ENCODE results near the gene RNU6-7. TPM values are rescaled to one million over a fixed set of nuclear protein-coding genes. Genes with fewer than 3 reads are reported as not detected.

Gene RNU6-7
- polyA plus RNA-seq, 2 donors, result not detected

GRCh38 chr14:32202998-32203882 is 1.4 kb downstream of the RNU6-7 start, which contains the start of gene RNU6-8:
RNU6-8 (minus strand) TSS chr14:32203269.
- no peaks in the 10 kb centered on the region for H3K36me3 ChIP-seq (ENCODE audit: control insufficient read depth in 2 of 2, insufficient read depth in 2 of 2, low read length in 1 of 2)
- peak within 1 kb of the TSS; percentile 79 to 92 for H3K27ac ChIP-seq (ENCODE audit: low read depth in 2 of 2, low read length in 1 of 2)
- peak within 1 kb of the TSS; percentile 74 to 81 for H3K4me3 ChIP-seq (ENCODE audit: low read depth in 1 of 2, low read length in 2 of 2)
- H3K27me3 ChIP-seq (ENCODE audit: control insufficient read depth in 1 of 2, insufficient read depth in 2 of 2, low read length in 2 of 2), result no peaks in the 10 kb centered on the region
- no peaks in the 10 kb centered on the region for H3K9me3 ChIP-seq (ENCODE audit: control insufficient read depth in 2 of 2, insufficient read depth in 1 of 2, low read depth in 1 of 2, low read length in 1 of 2)
- WGBS, 2 donors, result 0% methylated on average over 57 of the region's 57 CpGs
- peaks cover 0 to 2% of the 10 kb centered on the region in 2 donors for H3K4me1 ChIP-seq (ENCODE audit: control insufficient read depth in 2 of 2, insufficient read depth in 2 of 2, low read length in 1 of 2)

GRCh38 chr14:32203928-32204357 is 2.1 kb downstream of the RNU6-7 start:
- peaks cover 0 to 2% of the 10 kb centered on the region in 2 donors for H3K4me1 ChIP-seq (ENCODE audit: control insufficient read depth in 2 of 2, insufficient read depth in 2 of 2, low read length in 1 of 2)
- 3 to 4% methylated on average over 14 of the region's 14 CpGs for WGBS, 2 donors

GRCh38 chr14:32205554-32205953 is 3.7 kb downstream of the RNU6-7 start:
- Histone ChIP-seq H3K4me1 (ENCODE audit: control insufficient read depth in 2 of 2, insufficient read depth in 2 of 2, low read length in 1 of 2) (peaks cover 0 to 2% of the 10 kb centered on the region in 2 donors), H3K4me3 (ENCODE audit: low read depth in 1 of 2, low read length in 2 of 2) (no peak overlapping the region), H3K27me3 (ENCODE audit: control insufficient read depth in 1 of 2, insufficient read depth in 2 of 2, low read length in 2 of 2) (no peaks in the 10 kb centered on the region), H3K9me3 (ENCODE audit: control insufficient read depth in 2 of 2, insufficient read depth in 1 of 2, low read depth in 1 of 2, low read length in 1 of 2) (no peaks in the 10 kb centered on the region), H3K27ac (ENCODE audit: low read depth in 2 of 2, low read length in 1 of 2) (no peak overlapping the region), H3K36me3 (ENCODE audit: control insufficient read depth in 2 of 2, insufficient read depth in 2 of 2, low read length in 1 of 2) (no peaks in the 10 kb centered on the region)
- WGBS, 2 donors, result 91 to 94% methylated on average over 3 of the region's 3 CpGs

More at GRCh38 chr14:32203928-32204357, 2.1 kb downstream of the RNU6-7 start:
- Histone ChIP-seq H3K4me3 (ENCODE audit: low read depth in 1 of 2, low read length in 2 of 2) (peak overlapping the region; percentile 53 to 81), H3K27ac (ENCODE audit: low read depth in 2 of 2, low read length in 1 of 2) (peak overlapping the region in 1 of 2 donors; percentile 25), H3K36me3 (ENCODE audit: control insufficient read depth in 2 of 2, insufficient read depth in 2 of 2, low read length in 1 of 2) (no peaks in the 10 kb centered on the region), H3K9me3 (ENCODE audit: control insufficient read depth in 2 of 2, insufficient read depth in 1 of 2, low read depth in 1 of 2, low read length in 1 of 2) (no peaks in the 10 kb centered on the region), H3K27me3 (ENCODE audit: control insufficient read depth in 1 of 2, insufficient read depth in 2 of 2, low read length in 2 of 2) (no peaks in the 10 kb centered on the region)

- H3K4me1 ChIP-seq (ENCODE audit: control insufficient read depth in 2 of 2, insufficient read depth in 2 of 2, low read length in 1 of 2), result peaks cover 0 to 1% of the 10 kb centered on the region in 2 donors
- WGBS, 2 donors, result 69 to 70% methylated on average over 4 of the region's 4 CpGs
- no peak overlapping the region for H3K4me3 ChIP-seq (ENCODE audit: low read depth in 1 of 2, low read length in 2 of 2)
- no peaks in the 10 kb centered on the region for H3K9me3 ChIP-seq (ENCODE audit: control insufficient read depth in 2 of 2, insufficient read depth in 1 of 2, low read depth in 1 of 2, low read length in 1 of 2)
- no peaks in the 10 kb centered on the region for H3K27me3 ChIP-seq (ENCODE audit: control insufficient read depth in 1 of 2, insufficient read depth in 2 of 2, low read length in 2 of 2)
- no peaks in the 10 kb centered on the region for H3K36me3 ChIP-seq (ENCODE audit: control insufficient read depth in 2 of 2, insufficient read depth in 2 of 2, low read length in 1 of 2)
- no peak overlapping the region for H3K27ac ChIP-seq (ENCODE audit: low read depth in 2 of 2, low read length in 1 of 2)
Measured at GRCh38 chr14:32205984-32206383, 4.1 kb downstream of the RNU6-7 start.

- Histone ChIP-seq H3K36me3 (ENCODE audit: control insufficient read depth in 2 of 2, insufficient read depth in 2 of 2, low read length in 1 of 2) (no peaks in the 10 kb centered on the region), H3K4me3 (ENCODE audit: low read depth in 1 of 2, low read length in 2 of 2) (no peak overlapping the region), H3K27ac (ENCODE audit: low read depth in 2 of 2, low read length in 1 of 2) (no peak overlapping the region), H3K27me3 (ENCODE audit: control insufficient read depth in 1 of 2, insufficient read depth in 2 of 2, low read length in 2 of 2) (no peaks in the 10 kb centered on the region), H3K4me1 (ENCODE audit: control insufficient read depth in 2 of 2, insufficient read depth in 2 of 2, low read length in 1 of 2) (no peaks in the 10 kb centered on the region), H3K9me3 (ENCODE audit: control insufficient read depth in 2 of 2, insufficient read depth in 1 of 2, low read depth in 1 of 2, low read length in 1 of 2) (no peaks in the 10 kb centered on the region)
- whole genome bisulfite sequencing, 2 donors, result 73 to 75% methylated on average over 2 of the region's 2 CpGs
Measured at GRCh38 chr14:32206552-32206951, 4.7 kb downstream of the RNU6-7 start.

GRCh38 chr14:32208490-32208889 is 6.6 kb downstream of the RNU6-7 start:
- Histone ChIP-seq H3K4me1 (ENCODE audit: control insufficient read depth in 2 of 2, insufficient read depth in 2 of 2, low read length in 1 of 2) (no peaks in the 10 kb centered on the region), H3K9me3 (ENCODE audit: control insufficient read depth in 2 of 2, insufficient read depth in 1 of 2, low read depth in 1 of 2, low read length in 1 of 2) (no peaks in the 10 kb centered on the region), H3K36me3 (ENCODE audit: control insufficient read depth in 2 of 2, insufficient read depth in 2 of 2, low read length in 1 of 2) (no peaks in the 10 kb centered on the region), H3K27me3 (ENCODE audit: control insufficient read depth in 1 of 2, insufficient read depth in 2 of 2, low read length in 2 of 2) (no peaks in the 10 kb centered on the region), H3K27ac (ENCODE audit: low read depth in 2 of 2, low read length in 1 of 2) (no peak overlapping the region), H3K4me3 (ENCODE audit: low read depth in 1 of 2, low read length in 2 of 2) (no peak overlapping the region)
- WGBS, 2 donors, result 70 to 78% methylated on average over 3 of the region's 3 CpGs

- Histone ChIP-seq H3K4me1 (ENCODE audit: control insufficient read depth in 2 of 2, insufficient read depth in 2 of 2, low read length in 1 of 2) (no peaks in the 10 kb centered on the region), H3K9me3 (ENCODE audit: control insufficient read depth in 2 of 2, insufficient read depth in 1 of 2, low read depth in 1 of 2, low read length in 1 of 2) (no peaks in the 10 kb centered on the region), H3K27me3 (ENCODE audit: control insufficient read depth in 1 of 2, insufficient read depth in 2 of 2, low read length in 2 of 2) (no peaks in the 10 kb centered on the region), H3K27ac (ENCODE audit: low read depth in 2 of 2, low read length in 1 of 2) (no peak overlapping the region), H3K4me3 (ENCODE audit: low read depth in 1 of 2, low read length in 2 of 2) (no peak overlapping the region), H3K36me3 (ENCODE audit: control insufficient read depth in 2 of 2, insufficient read depth in 2 of 2, low read length in 1 of 2) (no peaks in the 10 kb centered on the region)
Measured at GRCh38 chr14:32209471-32209870, 7.6 kb downstream of the RNU6-7 start.

GRCh38 chr14:32211068-32211404 is 9.2 kb downstream of the RNU6-7 start:
- WGBS, 2 donors, result 96 to 98% methylated on average over 3 of the region's 3 CpGs
- Histone ChIP-seq H3K4me1 (ENCODE audit: control insufficient read depth in 2 of 2, insufficient read depth in 2 of 2, low read length in 1 of 2) (no peaks in the 10 kb centered on the region), H3K27ac (ENCODE audit: low read depth in 2 of 2, low read length in 1 of 2) (no peak overlapping the region), H3K27me3 (ENCODE audit: control insufficient read depth in 1 of 2, insufficient read depth in 2 of 2, low read length in 2 of 2) (no peaks in the 10 kb centered on the region), H3K36me3 (ENCODE audit: control insufficient read depth in 2 of 2, insufficient read depth in 2 of 2, low read length in 1 of 2) (no peaks in the 10 kb centered on the region), H3K4me3 (ENCODE audit: low read depth in 1 of 2, low read length in 2 of 2) (no peak overlapping the region), H3K9me3 (ENCODE audit: control insufficient read depth in 2 of 2, insufficient read depth in 1 of 2, low read depth in 1 of 2, low read length in 1 of 2) (no peaks in the 10 kb centered on the region)

- Histone ChIP-seq H3K4me3 (ENCODE audit: low read depth in 1 of 2, low read length in 2 of 2) (no peak overlapping the region), H3K27me3 (ENCODE audit: control insufficient read depth in 1 of 2, insufficient read depth in 2 of 2, low read length in 2 of 2) (no peaks in the 10 kb centered on the region), H3K27ac (ENCODE audit: low read depth in 2 of 2, low read length in 1 of 2) (no peak overlapping the region), H3K36me3 (ENCODE audit: control insufficient read depth in 2 of 2, insufficient read depth in 2 of 2, low read length in 1 of 2) (no peaks in the 10 kb centered on the region), H3K4me1 (ENCODE audit: control insufficient read depth in 2 of 2, insufficient read depth in 2 of 2, low read length in 1 of 2) (no peaks in the 10 kb centered on the region), H3K9me3 (ENCODE audit: control insufficient read depth in 2 of 2, insufficient read depth in 1 of 2, low read depth in 1 of 2, low read length in 1 of 2) (no peaks in the 10 kb centered on the region)
Measured at GRCh38 chr14:32212833-32213232, 11.0 kb downstream of the RNU6-7 start.

GRCh38 chr14:32217301-32217700 is 15.5 kb downstream of the RNU6-7 start:
- Histone ChIP-seq H3K4me1 (ENCODE audit: control insufficient read depth in 2 of 2, insufficient read depth in 2 of 2, low read length in 1 of 2) (no peaks in the 10 kb centered on the region), H3K27me3 (ENCODE audit: control insufficient read depth in 1 of 2, insufficient read depth in 2 of 2, low read length in 2 of 2) (no peaks in the 10 kb centered on the region), H3K27ac (ENCODE audit: low read depth in 2 of 2, low read length in 1 of 2) (no peak overlapping the region), H3K9me3 (ENCODE audit: control insufficient read depth in 2 of 2, insufficient read depth in 1 of 2, low read depth in 1 of 2, low read length in 1 of 2) (no peaks in the 10 kb centered on the region), H3K36me3 (ENCODE audit: control insufficient read depth in 2 of 2, insufficient read depth in 2 of 2, low read length in 1 of 2) (no peaks in the 10 kb centered on the region), H3K4me3 (ENCODE audit: low read depth in 1 of 2, low read length in 2 of 2) (no peak overlapping the region)
- 44 to 50% methylated on average over 5 of the region's 5 CpGs for WGBS, 2 donors
